ENCODE results near the gene FAM168B. TPM values are rescaled to one million over a fixed set of nuclear protein-coding genes. Genes with fewer than 3 reads are reported as not detected.

Gene FAM168B
- total RNA-seq, 2 donors from 2014 or later = 144 to 156 TPM

DNA sequence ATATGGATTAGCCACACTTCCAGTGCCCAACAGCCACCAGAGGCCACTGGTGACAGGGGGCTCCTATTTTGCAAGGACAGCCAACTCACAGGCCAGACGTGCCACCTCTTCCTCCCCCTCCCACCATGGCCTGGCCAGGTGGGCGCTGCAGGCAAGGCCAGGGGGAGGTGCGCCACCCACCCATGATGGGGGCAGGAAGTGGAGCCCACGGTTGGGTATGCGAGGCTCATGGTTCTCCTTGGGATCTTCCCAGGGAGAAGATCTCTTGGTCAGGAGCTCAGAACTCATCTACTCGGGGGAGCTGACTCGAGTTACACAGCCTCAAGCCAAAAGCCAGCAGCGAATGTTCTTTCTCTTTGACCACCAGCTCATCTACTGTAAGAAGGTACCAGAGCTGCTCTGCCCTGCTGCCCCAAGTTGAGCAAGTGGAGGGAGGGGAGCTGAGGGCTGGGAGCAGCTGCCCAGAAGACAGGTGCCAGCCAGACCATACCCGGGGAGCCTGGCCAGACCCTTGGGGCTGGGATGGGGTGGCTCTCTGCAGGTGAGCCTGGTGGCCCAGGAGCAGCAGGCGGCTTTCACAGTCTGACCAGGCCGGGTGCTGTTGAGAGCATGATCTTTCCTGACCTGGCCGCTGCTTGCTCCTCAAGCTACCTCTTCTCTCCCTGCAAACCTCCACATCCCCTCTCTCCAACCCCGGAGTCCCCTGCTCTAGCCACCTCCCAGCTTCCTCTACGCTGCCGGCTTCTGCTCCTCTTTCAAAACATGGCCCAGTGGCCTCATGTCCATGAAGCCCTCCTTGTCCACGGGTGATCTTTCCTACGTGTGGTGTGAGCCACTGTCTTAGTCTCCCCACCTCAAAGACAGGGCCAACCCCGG lies 49.8 kb downstream of the FAM168B start:
- no peak overlapping the region for H3K4me3 ChIP-seq
- no peaks in the 10 kb centered on the region for H3K4me1 ChIP-seq (ENCODE audit: control insufficient read depth in 1 of 2, low read depth in 2 of 2)
- H3K27ac ChIP-seq = no peak overlapping the region
- DNase-seq (ENCODE audit: low spot score) = no peak
- no peaks in the 10 kb centered on the region for H3K27me3 ChIP-seq (replicated peaks; ENCODE audit: insufficient read depth)
- ATAC-seq (ENCODE audit: insufficient number of reproducible peaks, low FRiP score, low read depth) = no peak
- TF ChIP-seq, protein P1, sequence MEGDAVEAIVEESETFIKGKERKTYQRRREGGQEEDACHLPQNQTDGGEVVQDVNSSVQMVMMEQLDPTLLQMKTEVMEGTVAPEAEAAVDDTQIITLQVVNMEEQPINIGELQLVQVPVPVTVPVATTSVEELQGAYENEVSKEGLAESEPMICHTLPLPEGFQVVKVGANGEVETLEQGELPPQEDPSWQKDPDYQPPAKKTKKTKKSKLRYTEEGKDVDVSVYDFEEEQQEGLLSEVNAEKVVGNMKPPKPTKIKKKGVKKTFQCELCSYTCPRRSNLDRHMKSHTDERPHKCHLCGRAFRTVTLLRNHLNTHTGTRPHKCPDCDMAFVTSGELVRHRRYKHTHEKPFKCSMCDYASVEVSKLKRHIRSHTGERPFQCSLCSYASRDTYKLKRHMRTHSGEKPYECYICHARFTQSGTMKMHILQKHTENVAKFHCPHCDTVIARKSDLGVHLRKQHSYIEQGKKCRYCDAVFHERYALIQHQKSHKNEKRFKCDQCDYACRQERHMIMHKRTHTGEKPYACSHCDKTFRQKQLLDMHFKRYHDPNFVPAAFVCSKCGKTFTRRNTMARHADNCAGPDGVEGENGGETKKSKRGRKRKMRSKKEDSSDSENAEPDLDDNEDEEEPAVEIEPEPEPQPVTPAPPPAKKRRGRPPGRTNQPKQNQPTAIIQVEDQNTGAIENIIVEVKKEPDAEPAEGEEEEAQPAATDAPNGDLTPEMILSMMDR (IDR thresholded peaks at IDR 0.05) = no peak
- peaks cover 15% of the 10 kb centered on the region for H3K36me3 ChIP-seq
- no peaks in the 10 kb centered on the region for H3K9me3 ChIP-seq

DNA sequence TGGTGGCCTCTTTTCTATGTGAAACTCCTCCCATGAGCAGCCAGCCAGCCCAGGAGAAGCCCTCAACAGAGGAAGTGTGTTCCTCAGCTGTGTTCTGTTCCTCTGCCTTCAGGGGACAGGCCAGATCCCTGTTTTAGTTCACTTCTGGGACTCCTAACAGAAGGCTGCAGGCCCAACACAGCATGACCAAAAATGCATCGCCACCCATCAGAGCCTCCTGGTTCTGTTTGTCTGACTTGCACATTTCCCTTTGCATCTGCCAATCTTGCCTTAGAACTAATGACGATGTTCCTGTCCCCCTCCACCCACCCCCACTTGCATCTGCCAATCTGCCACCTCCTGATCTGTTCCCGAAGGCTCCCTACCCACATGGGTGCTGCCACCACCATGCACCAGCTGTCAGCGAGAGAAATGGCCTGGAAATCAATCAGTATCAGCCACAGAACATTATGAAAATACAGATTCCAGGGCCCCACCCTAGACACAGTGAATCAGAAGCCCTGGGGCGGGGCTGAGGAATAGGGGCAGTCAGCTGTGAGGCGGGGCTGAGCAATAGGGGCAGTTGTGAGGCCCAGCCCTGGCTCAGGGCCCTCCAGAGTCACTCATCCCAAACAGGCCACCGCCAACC lies 51.0 kb downstream of the FAM168B start:
- H3K27me3 ChIP-seq (replicated peaks; ENCODE audit: insufficient read depth) = no peaks in the 10 kb centered on the region
- no peak overlapping the region for H3K27ac ChIP-seq
- H3K4me3 ChIP-seq = no peak overlapping the region
- H3K36me3 ChIP-seq = peaks cover 8% of the 10 kb centered on the region
- DNase-seq (ENCODE audit: low spot score) = no peak
- H3K4me1 ChIP-seq (ENCODE audit: control insufficient read depth in 1 of 2, low read depth in 2 of 2) = no peaks in the 10 kb centered on the region
- TF ChIP-seq, protein P1 (IDR thresholded peaks at IDR 0.05) = no peak
- ATAC-seq (ENCODE audit: insufficient number of reproducible peaks, low FRiP score, low read depth) = no peak
- no peaks in the 10 kb centered on the region for H3K9me3 ChIP-seq

DNA sequence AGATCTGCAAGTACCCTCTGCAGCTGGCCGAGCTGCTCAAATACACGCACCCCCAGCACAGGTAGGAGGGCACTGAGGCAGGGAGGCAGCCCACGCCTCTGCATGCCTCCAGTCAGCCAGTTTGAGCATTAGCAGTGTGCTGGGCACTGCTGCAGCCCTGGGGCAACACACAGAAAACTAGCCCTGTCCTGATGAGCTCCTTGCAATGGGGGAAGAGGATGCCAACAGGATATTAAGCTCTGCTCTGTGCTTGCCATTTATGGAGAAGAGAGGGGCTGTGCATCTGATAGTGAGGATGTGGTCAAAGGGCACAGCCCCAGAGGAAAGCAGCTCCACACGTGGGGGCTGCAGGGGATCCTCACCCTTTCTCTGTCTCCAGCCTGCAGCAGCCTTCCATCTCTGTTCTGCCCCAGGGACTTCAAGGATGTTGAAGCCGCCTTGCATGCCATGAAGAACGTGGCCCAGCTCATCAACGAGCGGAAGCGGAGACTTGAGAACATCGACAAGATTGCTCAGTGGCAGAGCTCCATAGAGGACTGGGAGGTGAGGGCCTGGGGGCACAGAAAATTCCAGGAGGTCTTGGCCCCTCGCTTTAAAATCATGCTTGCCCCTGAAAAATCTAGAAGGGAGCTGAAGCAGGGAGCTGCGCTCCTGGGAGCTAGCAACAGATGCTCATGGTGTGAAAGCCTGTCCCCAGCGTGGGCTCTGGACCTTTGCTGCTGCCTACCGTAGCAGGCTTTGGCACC lies 51.7 kb downstream of the FAM168B start:
- Histone ChIP-seq H3K9me3 (no peaks in the 10 kb centered on the region), H3K27ac (no peak overlapping the region), H3K4me3 (no peak overlapping the region), H3K36me3 (peaks cover 1% of the 10 kb centered on the region), H3K4me1 (ENCODE audit: control insufficient read depth in 1 of 2, low read depth in 2 of 2) (no peaks in the 10 kb centered on the region), H3K27me3 (replicated peaks; ENCODE audit: insufficient read depth) (no peaks in the 10 kb centered on the region)
- no peak for ATAC-seq (ENCODE audit: insufficient number of reproducible peaks, low FRiP score, low read depth)
- TF ChIP-seq, protein P1 (IDR thresholded peaks at IDR 0.05) = no peak
- no peak for DNase-seq (ENCODE audit: low spot score)

DNA sequence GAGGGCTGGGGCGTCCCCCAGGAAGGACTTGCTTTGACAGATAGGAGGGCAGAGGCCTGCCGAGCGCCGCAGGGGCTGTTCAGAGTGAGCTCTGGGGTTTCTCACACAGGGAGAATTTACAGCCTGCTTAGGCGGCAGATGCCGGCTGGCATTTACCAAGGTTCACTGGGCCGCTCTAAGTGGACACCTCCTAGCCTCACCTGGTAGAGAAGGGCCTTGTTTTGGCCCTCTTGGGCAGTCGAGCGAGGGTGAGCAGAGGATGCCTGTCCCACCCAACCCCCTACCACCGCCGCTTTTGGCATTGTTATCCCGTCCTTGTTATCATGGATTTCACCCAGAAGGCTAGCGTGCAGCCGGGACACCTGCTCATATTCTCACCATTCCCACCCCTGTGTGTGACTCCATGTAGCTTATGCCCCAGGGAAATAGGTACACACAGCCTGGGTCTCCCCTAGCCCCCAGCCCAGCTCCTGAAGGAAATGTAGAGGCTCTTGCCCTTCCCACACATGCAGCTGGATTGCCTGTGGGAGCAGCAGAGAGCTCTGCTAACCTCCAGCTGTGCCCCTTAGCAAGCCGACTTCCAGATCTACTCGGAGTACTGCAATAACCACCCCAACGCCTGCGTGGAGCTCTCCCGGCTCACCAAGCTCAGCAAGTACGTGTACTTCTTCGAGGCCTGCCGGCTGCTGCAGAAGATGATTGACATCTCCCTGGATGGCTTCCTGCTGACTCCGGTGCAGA lies 52.4 kb downstream of the FAM168B start:
- Histone ChIP-seq H3K4me1 (ENCODE audit: control insufficient read depth in 1 of 2, low read depth in 2 of 2) (no peaks in the 10 kb centered on the region), H3K27ac (no peak overlapping the region)
- DNase-seq (ENCODE audit: low spot score) = no peak

More for the DNA sequence above, 52.4 kb downstream of the FAM168B start:
- Histone ChIP-seq H3K4me3 (no peak overlapping the region), H3K27me3 (replicated peaks; ENCODE audit: insufficient read depth) (no peaks in the 10 kb centered on the region), H3K9me3 (no peaks in the 10 kb centered on the region), H3K36me3 (no peaks in the 10 kb centered on the region)
- TF ChIP-seq, protein P1 (IDR thresholded peaks at IDR 0.05) = no peak
- no peak for ATAC-seq (ENCODE audit: insufficient number of reproducible peaks, low FRiP score, low read depth)
